Measurements from ENCODE around the gene HMCN1.

Gene HMCN1

DNA sequence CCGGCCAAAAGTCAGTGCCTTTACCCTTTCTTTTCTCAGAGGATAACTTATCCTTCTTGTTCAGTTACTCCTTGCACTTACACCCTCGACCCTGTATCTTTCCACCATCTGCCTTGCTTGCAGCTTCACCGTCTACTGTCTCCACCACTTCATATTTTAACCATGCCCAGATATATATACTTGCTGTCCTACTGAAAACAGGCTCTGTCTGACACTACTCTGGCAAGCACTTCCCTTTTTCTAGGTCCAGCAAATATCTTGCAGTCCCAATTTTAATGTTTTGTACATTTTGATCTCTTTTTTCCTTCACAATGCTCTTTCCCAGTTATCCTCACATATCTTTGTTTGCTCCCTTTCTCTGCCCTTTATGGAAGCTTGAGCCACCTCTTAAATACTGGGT lies 332.2 kb downstream of the HMCN1 start:
- no peak for DNase-seq (ENCODE audit: low spot score)
- TF ChIP-seq, protein P1, sequence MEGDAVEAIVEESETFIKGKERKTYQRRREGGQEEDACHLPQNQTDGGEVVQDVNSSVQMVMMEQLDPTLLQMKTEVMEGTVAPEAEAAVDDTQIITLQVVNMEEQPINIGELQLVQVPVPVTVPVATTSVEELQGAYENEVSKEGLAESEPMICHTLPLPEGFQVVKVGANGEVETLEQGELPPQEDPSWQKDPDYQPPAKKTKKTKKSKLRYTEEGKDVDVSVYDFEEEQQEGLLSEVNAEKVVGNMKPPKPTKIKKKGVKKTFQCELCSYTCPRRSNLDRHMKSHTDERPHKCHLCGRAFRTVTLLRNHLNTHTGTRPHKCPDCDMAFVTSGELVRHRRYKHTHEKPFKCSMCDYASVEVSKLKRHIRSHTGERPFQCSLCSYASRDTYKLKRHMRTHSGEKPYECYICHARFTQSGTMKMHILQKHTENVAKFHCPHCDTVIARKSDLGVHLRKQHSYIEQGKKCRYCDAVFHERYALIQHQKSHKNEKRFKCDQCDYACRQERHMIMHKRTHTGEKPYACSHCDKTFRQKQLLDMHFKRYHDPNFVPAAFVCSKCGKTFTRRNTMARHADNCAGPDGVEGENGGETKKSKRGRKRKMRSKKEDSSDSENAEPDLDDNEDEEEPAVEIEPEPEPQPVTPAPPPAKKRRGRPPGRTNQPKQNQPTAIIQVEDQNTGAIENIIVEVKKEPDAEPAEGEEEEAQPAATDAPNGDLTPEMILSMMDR (IDR thresholded peaks at IDR 0.05; ENCODE audit: extremely low read depth, missing control alignments): no peak

DNA sequence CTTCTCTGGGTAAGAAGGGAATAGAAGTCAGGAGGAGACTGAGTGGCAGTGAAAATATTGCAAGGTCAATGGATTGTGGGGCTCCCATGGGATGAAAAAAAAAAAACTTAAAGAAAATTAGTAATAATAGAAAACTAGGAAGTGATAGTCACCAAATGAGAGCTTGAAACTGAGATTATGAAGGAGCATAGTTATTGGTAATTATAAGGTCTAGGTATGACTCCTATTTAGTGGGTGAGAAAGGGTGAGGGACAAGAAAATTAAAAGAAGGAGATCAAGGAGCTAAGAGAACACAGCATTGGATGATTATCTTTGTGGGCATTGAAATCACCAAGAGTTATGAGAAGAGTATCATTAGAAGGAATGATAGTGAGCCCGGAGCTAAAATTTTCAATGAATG lies 339.5 kb downstream of the HMCN1 start:
- TF ChIP-seq, protein P1 (IDR thresholded peaks at IDR 0.05; ENCODE audit: extremely low read depth, missing control alignments): no peak
- no peak for DNase-seq (ENCODE audit: low spot score)

DNA sequence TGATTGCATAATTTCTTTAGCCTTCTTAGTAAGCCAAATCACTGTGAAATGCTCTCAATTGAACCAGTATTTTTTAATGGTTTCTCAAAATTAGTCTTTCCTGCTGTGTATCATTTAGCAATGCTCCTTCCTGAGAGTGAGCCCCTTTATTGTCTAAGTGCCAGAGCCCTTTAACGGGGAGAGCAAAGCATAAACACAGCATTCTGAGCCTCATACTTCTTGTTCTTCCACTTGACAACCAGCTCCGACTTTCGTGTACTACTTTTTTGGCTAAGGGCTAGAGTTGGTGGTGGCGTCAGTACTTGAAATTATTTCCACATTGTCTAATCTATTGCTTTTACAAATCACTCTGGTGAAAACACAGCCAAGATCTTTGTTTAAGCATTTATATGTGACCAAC lies 341.8 kb downstream of the HMCN1 start:
- TF ChIP-seq, protein P1 (IDR thresholded peaks at IDR 0.05; ENCODE audit: extremely low read depth, missing control alignments): no peak
- DNase-seq (ENCODE audit: low spot score): no peak

DNA sequence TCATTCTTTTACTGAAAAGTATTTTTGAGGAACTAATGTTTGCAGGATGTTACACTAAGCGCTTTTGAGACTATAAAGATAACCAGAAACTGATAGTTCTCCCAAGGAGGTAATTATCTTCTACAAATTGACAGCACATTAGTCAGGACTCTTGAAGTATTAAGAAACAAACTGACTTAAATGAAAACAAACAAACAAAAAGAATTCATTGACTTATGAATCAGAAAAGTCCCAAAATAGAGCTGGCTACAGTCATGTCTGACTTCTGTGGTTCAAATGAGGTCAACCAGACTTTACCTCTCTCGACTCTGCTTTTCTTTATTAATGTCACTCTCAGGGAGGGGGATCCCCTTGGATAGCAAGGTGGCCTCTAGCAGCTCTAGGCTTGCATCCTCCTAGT lies 344.1 kb downstream of the HMCN1 start:
- TF ChIP-seq, protein P1 (IDR thresholded peaks at IDR 0.05; ENCODE audit: extremely low read depth, missing control alignments): no peak
- DNase-seq (ENCODE audit: low spot score): peak; percentile 34

DNA sequence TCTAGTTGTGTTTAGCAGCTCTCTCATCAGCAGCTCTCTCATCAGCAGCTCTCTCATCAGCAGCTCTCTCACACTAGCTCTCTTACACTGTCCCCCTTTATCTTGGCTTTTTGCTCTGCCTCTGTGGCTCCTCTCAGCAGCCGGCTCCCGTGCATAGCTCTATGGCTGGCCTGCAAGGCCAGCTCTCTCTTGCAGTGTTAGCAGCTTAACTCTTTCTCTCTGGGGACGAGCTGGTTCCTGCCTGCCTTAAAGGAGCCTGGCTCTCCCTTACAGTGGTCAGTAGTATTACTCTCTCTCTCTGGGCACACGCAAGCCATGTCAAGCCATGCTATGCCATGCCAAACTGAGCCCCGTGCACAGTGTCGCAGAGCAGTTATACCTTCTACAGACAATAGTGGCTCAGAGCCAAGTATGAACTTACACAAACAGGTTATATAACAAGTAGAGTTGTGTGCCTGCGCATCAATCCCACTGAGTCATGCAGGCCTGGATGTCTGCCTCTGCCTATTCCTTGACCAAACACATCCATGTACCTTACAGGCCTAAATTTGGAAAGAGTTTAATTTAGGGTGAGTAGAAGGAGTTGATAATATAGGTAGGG lies 345.0 kb downstream of the HMCN1 start:
- TF ChIP-seq, protein P1 (IDR thresholded peaks at IDR 0.05; ENCODE audit: extremely low read depth, missing control alignments): no peak
- no peak for DNase-seq (ENCODE audit: low spot score)

DNA sequence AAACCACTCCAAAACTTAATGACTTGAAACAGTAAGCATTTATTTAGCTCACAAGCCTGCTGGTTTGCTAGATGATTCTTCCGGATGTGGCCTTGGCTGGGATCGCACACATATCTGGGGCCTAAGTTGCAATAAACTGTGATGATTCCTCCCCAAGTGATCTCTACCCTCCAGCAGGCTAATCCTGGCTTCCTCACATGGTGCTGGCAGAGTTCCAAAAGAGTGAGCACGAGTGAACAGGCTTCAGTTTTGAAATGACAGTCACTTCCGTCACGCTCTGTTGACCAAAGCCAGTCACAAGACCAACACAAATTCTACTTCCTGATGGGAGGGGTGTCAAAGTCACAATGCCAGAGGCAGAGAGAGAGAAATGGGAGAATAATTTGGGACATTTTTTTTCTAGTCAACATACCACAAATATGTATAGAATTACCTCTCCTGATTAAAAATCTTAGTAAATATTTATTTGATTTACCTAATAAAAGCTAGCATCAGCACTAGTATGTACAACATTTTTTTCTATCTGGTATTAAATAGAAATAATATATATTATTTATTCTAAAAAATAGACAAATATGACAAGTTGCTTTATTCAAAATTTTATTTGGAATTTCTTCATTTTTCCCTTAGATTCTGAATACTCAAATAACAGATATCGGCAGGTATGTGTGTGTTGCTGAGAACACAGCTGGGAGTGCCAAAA lies 348.2 kb downstream of the HMCN1 start:
- peak; percentile 13 for DNase-seq (ENCODE audit: low spot score)

DNA sequence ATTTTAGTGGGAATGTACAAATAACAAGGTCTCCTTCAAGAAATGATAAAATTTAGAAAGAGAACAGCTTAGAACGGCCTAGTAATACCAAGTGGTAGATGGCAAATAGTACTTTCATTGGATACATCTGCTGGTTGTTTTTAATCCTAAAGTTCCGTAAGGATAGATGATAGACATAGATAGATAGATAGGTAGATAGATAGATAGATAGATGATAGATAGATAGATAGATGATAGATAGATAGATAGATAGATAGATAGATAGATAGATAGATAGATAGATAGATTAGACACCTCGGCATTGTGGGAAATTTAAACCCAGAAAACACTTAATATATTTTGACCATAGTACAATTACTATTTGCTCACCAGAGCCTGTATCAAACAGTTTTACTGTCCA lies 352.4 kb downstream of the HMCN1 start:
- TF ChIP-seq, protein P1 (IDR thresholded peaks at IDR 0.05; ENCODE audit: extremely low read depth, missing control alignments): no peak
- no peak for DNase-seq (ENCODE audit: low spot score)

More for the DNA sequence above, 348.2 kb downstream of the HMCN1 start:
- TF ChIP-seq, protein P1 (IDR thresholded peaks at IDR 0.05; ENCODE audit: extremely low read depth, missing control alignments): no peak
